Tibial artery (tissue), 4 donors: ENCODE results near the gene TSSK2.

Source experiments
- DNase-seq, 2 donors: peaks; one replicate each; pipeline ENCODE4 v3.0.0-alpha.2; 2019
- H3K27ac ChIP-seq, 2 donors: fragments of 200-600 bp; sonication (generic) in 1 of 2; 1 replicate in 1 of 2; 2 replicates in 1 of 2; pipeline ENCODE4 v1.5.1; 2018 to 2019; ENCODE audit warnings: mild to moderate bottlenecking in 1 of 2
- H3K27me3 ChIP-seq, 2 donors: fragments of 200-600 bp; sonication (generic) in 1 of 2; one replicate each; pipeline versions ENCODE4 v1.5.1 to v1.6.0; 2016 to 2019
- H3K36me3 ChIP-seq, 3 donors: fragments of 200-600 bp; sonication (generic) in 2 of 3; one replicate each; pipeline ENCODE4 v1.5.1; 2016 to 2019; ENCODE audit warnings: mild to moderate bottlenecking in 2 of 3
- H3K4me1 ChIP-seq, 4 donors: fragments of 200-600 bp; sonication (generic) in 2 of 4; 1 replicate in 3 of 4; 2 replicates in 1 of 4; pipeline ENCODE4 v1.5.1; 2016 to 2019
- H3K4me3 ChIP-seq, 2 donors: fragments of 200-600 bp; sonication (generic) in 1 of 2; 1 replicate in 1 of 2; 2 replicates in 1 of 2; pipeline ENCODE4 v1.5.1; 2018 to 2019; ENCODE audit warnings: mild to moderate bottlenecking in 2 of 2
- H3K9me3 ChIP-seq, 3 donors: fragments of 200-600 bp; sonication (generic) in 1 of 3; one replicate each; pipeline ENCODE4 v1.5.1; 2016 to 2019
- intact Hi-C: fragments of 100-400 bp; cut with DNase I; formaldehyde crosslinking; loops from one replicate; pipeline ENCODE4 v1.15.0; 2023; ENCODE audit warnings: low total_unique reads
- TF ChIP-seq, protein P1 (sequence below), 2 experiments: fragments of 200-600 bp in 1 of 2; fragments of 450-650 bp in 1 of 2; IDR thresholded peaks; one replicate each; pipeline ENCODE4 v1.5.1; 2017 to 2019; ENCODE audit warnings: antibody characterized with exemption in 2 of 2, mild to moderate bottlenecking in 1 of 2, moderate library complexity in 1 of 2

The TSSK2 gene

DNA sequence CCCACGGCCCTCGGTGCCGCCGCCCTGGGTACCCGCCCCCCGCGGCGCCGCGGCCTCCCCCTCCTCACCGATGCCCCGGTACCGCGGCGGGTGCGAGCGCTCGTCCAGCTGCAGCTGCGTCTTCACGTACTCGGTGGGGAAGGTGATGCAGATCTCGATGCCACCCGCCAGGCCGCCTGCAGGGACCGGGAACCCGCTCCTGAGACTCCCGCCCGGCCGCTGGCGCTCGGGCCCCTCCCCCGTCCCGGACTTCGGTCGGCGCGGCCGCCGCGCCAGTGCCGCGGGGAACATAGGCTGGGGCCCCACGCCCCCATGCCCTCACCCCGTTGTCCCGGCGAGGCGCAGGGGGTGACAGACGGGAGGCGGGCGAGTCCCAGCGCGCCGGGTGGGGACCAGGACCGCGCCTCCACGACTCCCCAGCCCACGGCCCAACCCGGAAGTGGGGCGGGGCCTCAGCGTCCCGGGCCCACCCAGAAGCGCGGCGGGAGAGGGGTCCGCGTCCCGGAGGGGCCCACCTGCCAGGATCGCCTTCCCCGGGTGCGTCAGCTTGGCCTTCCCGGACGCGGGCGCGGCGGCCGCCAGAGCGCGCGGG, 47.1 kb downstream of the TSSK2 start:
- Histone ChIP-seq H3K36me3 (peaks cover 0 to 15% (median 0%) of the 10 kb centered on the region in 3 donors), H3K27ac (peak overlapping the region; percentile 86 to 89), H3K4me1 (peaks cover 6 to 59% (median 42%) of the 10 kb centered on the region in 4 donors), H3K9me3 (no peaks in the 10 kb centered on the region), H3K4me3 (peak overlapping the region; percentile 77 to 78), H3K27me3 (no peaks in the 10 kb centered on the region)
- no peak for DNase-seq
- intact Hi-C loops: loop anchor here (5.0 kb wide), 1 partner anchor 299 kb away; the partner anchor contains the start of genes CDC45 and UFD1
- TF ChIP-seq, protein P1, sequence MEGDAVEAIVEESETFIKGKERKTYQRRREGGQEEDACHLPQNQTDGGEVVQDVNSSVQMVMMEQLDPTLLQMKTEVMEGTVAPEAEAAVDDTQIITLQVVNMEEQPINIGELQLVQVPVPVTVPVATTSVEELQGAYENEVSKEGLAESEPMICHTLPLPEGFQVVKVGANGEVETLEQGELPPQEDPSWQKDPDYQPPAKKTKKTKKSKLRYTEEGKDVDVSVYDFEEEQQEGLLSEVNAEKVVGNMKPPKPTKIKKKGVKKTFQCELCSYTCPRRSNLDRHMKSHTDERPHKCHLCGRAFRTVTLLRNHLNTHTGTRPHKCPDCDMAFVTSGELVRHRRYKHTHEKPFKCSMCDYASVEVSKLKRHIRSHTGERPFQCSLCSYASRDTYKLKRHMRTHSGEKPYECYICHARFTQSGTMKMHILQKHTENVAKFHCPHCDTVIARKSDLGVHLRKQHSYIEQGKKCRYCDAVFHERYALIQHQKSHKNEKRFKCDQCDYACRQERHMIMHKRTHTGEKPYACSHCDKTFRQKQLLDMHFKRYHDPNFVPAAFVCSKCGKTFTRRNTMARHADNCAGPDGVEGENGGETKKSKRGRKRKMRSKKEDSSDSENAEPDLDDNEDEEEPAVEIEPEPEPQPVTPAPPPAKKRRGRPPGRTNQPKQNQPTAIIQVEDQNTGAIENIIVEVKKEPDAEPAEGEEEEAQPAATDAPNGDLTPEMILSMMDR (IDR thresholded peaks at IDR 0.05): no peak

DNA sequence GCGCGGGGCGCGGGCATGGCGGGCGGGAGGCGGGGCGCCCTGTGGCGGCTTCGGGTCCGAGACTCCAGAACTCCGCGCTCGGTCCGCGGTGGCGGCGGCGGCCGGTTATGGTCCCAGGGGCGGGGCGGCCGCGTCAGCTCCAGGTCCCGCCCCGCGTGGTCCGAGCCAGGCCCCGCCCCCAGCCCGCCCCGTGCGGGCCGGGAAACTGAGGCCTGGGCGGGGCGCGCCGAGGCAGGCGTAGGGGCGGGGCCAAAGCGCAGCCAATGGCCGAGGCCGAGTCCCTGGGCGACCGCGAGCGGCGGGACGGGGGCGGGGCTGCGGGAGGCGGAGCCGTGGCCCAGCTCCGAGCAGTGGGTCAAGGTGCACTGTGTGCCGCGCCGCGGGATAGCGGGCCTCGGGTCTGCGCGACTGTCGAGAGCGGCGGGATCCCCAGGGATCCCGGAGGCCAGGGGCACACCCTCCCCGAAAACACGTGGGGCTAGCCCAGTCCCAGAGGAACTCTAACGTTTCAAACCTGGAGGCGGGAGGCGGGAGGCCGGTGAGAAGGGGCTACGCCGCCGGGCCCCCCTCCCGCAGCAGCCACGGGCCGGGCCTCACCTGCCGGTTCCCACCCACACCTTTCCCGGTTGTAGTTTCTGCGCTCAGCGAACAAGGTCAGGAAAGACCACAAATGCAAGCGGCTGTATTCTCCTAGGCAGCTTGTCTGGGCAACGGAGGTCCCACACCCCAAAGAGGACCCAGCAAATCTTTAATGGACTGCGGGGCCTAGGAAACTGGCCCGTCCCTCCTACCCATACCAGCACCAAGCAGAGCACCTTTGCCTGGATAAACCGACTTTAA, 47.8 kb downstream of the TSSK2 start, which contains the start of gene SLC25A1:
Gene SLC25A1 (minus strand): TSS at position 80 of the 840 bp plus-strand sequence. CDS start 63 bp downstream, at position 17.
- peak; percentile 89 to 96 for DNase-seq
- intact Hi-C loops: loop anchor here (5.0 kb wide), 1 partner anchor 298 kb away; the partner anchor contains the start of genes CDC45 and UFD1
- H3K4me1 ChIP-seq: peaks cover 6 to 52% (median 36%) of the 10 kb centered on the region in 4 donors
- H3K36me3 ChIP-seq: peaks cover 0 to 18% (median 0%) of the 10 kb centered on the region in 3 donors
- H3K27ac ChIP-seq: peak within 1 kb of the TSS; percentile 86 to 89
- H3K27me3 ChIP-seq: no peaks in the 10 kb centered on the region
- H3K4me3 ChIP-seq: peak within 1 kb of the TSS; percentile 77 to 78
- H3K9me3 ChIP-seq: no peaks in the 10 kb centered on the region
- TF ChIP-seq, protein P1 (IDR thresholded peaks at IDR 0.05): no peak

DNA sequence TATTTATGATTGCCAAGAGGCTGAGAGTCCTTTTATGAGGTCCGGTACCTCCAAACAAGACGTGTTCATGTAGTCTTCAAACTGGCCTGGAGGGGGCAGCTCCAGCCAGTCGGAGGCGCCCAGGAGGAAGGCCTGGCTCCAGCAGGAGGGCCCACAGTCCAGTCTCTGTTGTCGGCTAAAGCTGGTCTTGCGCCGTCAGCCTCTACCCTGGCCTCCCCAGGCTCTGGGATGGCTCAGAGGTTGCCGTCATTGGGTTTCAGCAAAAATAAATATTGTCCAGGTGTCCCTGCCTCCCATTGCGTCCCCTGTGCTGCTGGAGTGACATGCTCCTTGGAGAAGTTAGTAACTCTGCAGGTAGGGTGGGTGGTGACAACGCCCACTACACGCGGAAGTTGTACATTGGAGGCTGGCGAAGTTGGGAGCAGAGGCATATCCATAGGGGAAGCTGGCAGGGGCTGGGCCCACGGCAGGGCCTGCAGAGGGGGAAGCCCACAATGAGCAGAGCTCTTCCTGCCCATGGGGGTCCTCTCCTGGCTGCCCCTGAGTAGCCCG, 48.5 kb downstream of the TSSK2 start:
- peak; percentile 78 to 91 for DNase-seq
- H3K27me3 ChIP-seq: no peaks in the 10 kb centered on the region
- peak overlapping the region; percentile 86 to 89 for H3K27ac ChIP-seq

GRCh38 chr22:19180234-19180633, 49.1 kb downstream of the TSSK2 start:
- Histone ChIP-seq H3K27ac (peak overlapping the region in 1 of 2 donors; percentile 89), H3K9me3 (no peaks in the 10 kb centered on the region), H3K4me3 (no peak overlapping the region), H3K4me1 (peaks cover 0 to 39% (median 22%) of the 10 kb centered on the region in 4 donors), H3K36me3 (peaks cover 0 to 18% (median 0%) of the 10 kb centered on the region in 3 donors), H3K27me3 (no peaks in the 10 kb centered on the region)
- TF ChIP-seq, protein P1 (IDR thresholded peaks at IDR 0.05): no peak
- DNase-seq: no peak
- intact Hi-C loops: loop anchor here (5.0 kb wide), 1 partner anchor 112 kb away; the partner anchor contains the start of gene CLTCL1

More for the DNA sequence above, 48.5 kb downstream of the TSSK2 start:
- no peaks in the 10 kb centered on the region for H3K9me3 ChIP-seq
- TF ChIP-seq, protein P1 (IDR thresholded peaks at IDR 0.05): peak; percentile 70 to 76
- H3K4me1 ChIP-seq: peaks cover 3 to 45% (median 29%) of the 10 kb centered on the region in 4 donors
- peak overlapping the region; percentile 77 to 78 for H3K4me3 ChIP-seq
- H3K36me3 ChIP-seq: peaks cover 0 to 18% (median 0%) of the 10 kb centered on the region in 3 donors
- intact Hi-C loops: loop anchor here (5.0 kb wide), 2 partner anchors 113 to 298 kb away; partner anchors contain the start of genes CDC45, CLTCL1 and UFD1

- no peaks in the 10 kb centered on the region for H3K27me3 ChIP-seq
- H3K4me3 ChIP-seq: no peak overlapping the region
- DNase-seq: no peak
- H3K9me3 ChIP-seq: no peaks in the 10 kb centered on the region
- intact Hi-C loops: loop anchor here (5.0 kb wide), 1 partner anchor 111 kb away; the partner anchor contains the start of gene CLTCL1
- H3K4me1 ChIP-seq: peaks cover 0 to 32% (median 17%) of the 10 kb centered on the region in 4 donors
- TF ChIP-seq, protein P1 (IDR thresholded peaks at IDR 0.05): no peak
- H3K36me3 ChIP-seq: peaks cover 0 to 12% (median 0%) of the 10 kb centered on the region in 3 donors
- no peak overlapping the region for H3K27ac ChIP-seq
Measured at GRCh38 chr22:19180740-19181410, 49.8 kb downstream of the TSSK2 start.
